Omental fat pad (tissue), 4 donors: Measurements from ENCODE around the gene CHRNA1. TPM values are rescaled to one million over a fixed set of nuclear protein-coding genes. Genes with fewer than 3 reads are reported as not detected.

Experiments
- ATAC-seq: fragments of 150-250 bp; one replicate; pipeline ENCODE4 v1.9.1; 2016; ENCODE audit warnings: mild to moderate bottlenecking, moderate library complexity; ENCODE audit not compliant: low FRiP score
- DNase-seq: peaks from one replicate; pipeline ENCODE4 v3.0.0-alpha.2; 2019; ENCODE audit warnings: low spot score
- CTCF ChIP-seq, 3 donors: fragments of 450-650 bp; IDR thresholded peaks; one replicate each; pipeline ENCODE4 v1.5.1; 2016 to 2017; ENCODE audit warnings: antibody characterized with exemption in 3 of 3, mild to moderate bottlenecking in 3 of 3, moderate library complexity in 2 of 3
- total RNA-seq, 4 donors: library from RNA; depleted of rRNA; stranded (reverse); fragments of >200 nt; gene quantifications; one replicate each; pipeline ENCODE4 v1.1.0, GENCODE V29; 2016

Gene CHRNA1
- total RNA-seq, 4 donors from 2014 or later: not detected

GRCh38 chr2:174722942-174723592 is 41.2 kb downstream of the CHRNA1 start:
- no peak for TF ChIP-seq CTCF (IDR thresholded peaks at IDR 0.05)
- DNase-seq (no peak), ATAC-seq (no peak)

- ATAC-seq (no peak), DNase-seq (no peak)
- no peak for TF ChIP-seq CTCF (IDR thresholded peaks at IDR 0.05)
Observed at GRCh38 chr2:174719016-174719415, 45.3 kb downstream of the CHRNA1 start.

- ATAC-seq (no peak), DNase-seq (no peak)
- no peak for TF ChIP-seq CTCF (IDR thresholded peaks at IDR 0.05)
Observed at GRCh38 chr2:174718591-174718990, 45.7 kb downstream of the CHRNA1 start.

GRCh38 chr2:174717916-174718315 is 46.4 kb downstream of the CHRNA1 start:
- DNase-seq (no peak), ATAC-seq (no peak)
- TF ChIP-seq CTCF (IDR thresholded peaks at IDR 0.05): no peak

GRCh38 chr2:174717273-174717672 is 47.0 kb downstream of the CHRNA1 start:
- DNase-seq (no peak), ATAC-seq (no peak)
- no peak for TF ChIP-seq CTCF (IDR thresholded peaks at IDR 0.05)

- no peak for TF ChIP-seq CTCF (IDR thresholded peaks at IDR 0.05)
- ATAC-seq: no peak
- DNase-seq: no peak
Observed at GRCh38 chr2:174716785-174717184, 47.5 kb downstream of the CHRNA1 start.

- DNase-seq (no peak), ATAC-seq (no peak)
- no peak for TF ChIP-seq CTCF (IDR thresholded peaks at IDR 0.05)
Observed at GRCh38 chr2:174713686-174714085, 50.6 kb downstream of the CHRNA1 start.
